ENCODE data around the gene DBNL.

GRCh38 chr7:44058759-44059218 lies 14.3 kb downstream of the DBNL start:
- TF ChIP-seq CTCF (IDR thresholded peaks at IDR 0.05; ENCODE audit: low read depth, low read length, poor library complexity, severe bottlenecking) (no peak), EZH2phosphoT487 (IDR thresholded peaks at IDR 0.05; ENCODE audit: borderline replicate concordance, low read length) (no peak)
